Suppressor macrophage treated with lipopolysaccharide for 4 hours (primary cell): ENCODE results near the gene AP1M1.

ENCODE experiments used
- DNase-seq: peaks from one replicate; pipeline ENCODE4 v3.0.0-alpha.2; 2020

Gene AP1M1

GRCh38 chr19:16233836-16234551, 36.3 kb downstream of the AP1M1 start:
- no peak for DNase-seq

GRCh38 chr19:16234552-16235445, 37.1 kb downstream of the AP1M1 start:
- DNase-seq, result no peak

- no peak for DNase-seq
Measured at GRCh38 chr19:16235811-16236652, 38.3 kb downstream of the AP1M1 start.

GRCh38 chr19:16244091-16244490, 46.4 kb downstream of the AP1M1 start:
- no peak for DNase-seq

- peak; percentile 87 for DNase-seq
Measured at GRCh38 chr19:16247353-16248182, 49.9 kb downstream of the AP1M1 start.

- DNase-seq, result no peak
Measured at GRCh38 chr19:16248380-16249023, 50.8 kb downstream of the AP1M1 start.

- DNase-seq, result no peak
Measured at GRCh38 chr19:16249826-16250404, 52.2 kb downstream of the AP1M1 start.

- peak; percentile 49 for DNase-seq
Measured at GRCh38 chr19:16252459-16253205, 54.9 kb downstream of the AP1M1 start.

- DNase-seq, result no peak
Measured at GRCh38 chr19:16254851-16255408, 57.2 kb downstream of the AP1M1 start.

- DNase-seq, result no peak
Measured at GRCh38 chr19:16257509-16258002, 59.8 kb downstream of the AP1M1 start.

- DNase-seq, result peak; percentile 30
Measured at GRCh38 chr19:16258440-16258903, 60.8 kb downstream of the AP1M1 start.

- peak; percentile 71 for DNase-seq
Measured at GRCh38 chr19:16259385-16260159, 61.9 kb downstream of the AP1M1 start.

GRCh38 chr19:16260160-16260811, 62.6 kb downstream of the AP1M1 start:
- no peak for DNase-seq

GRCh38 chr19:16260812-16261161, 63.1 kb downstream of the AP1M1 start:
- DNase-seq, result no peak

GRCh38 chr19:16261584-16262368, 64.1 kb downstream of the AP1M1 start:
- DNase-seq, result peak; percentile 18

GRCh38 chr19:16262618-16263017, 64.9 kb downstream of the AP1M1 start:
- no peak for DNase-seq

GRCh38 chr19:16263141-16263761, 65.5 kb downstream of the AP1M1 start:
- DNase-seq, result no peak
